GM21529 (cell line): ENCODE measurements around the gene PDE4B.
"Not testable (repeated sequence)": the region's sequence is repeated elsewhere in the genome, so short reads cannot be mapped to it uniquely, and the experiment has no call there.

Experiments
- ATAC-seq: cut with Tn5 transposase; IDR thresholded peaks from one replicate; pipeline ENCODE4 v1.9.1; 2021; ENCODE audit not compliant: unreplicated experiment

The PDE4B gene

GRCh38 chr1:65990161-65990560 lies 197.5 kb downstream of the PDE4B start:
- ATAC-seq = no peak

DNA sequence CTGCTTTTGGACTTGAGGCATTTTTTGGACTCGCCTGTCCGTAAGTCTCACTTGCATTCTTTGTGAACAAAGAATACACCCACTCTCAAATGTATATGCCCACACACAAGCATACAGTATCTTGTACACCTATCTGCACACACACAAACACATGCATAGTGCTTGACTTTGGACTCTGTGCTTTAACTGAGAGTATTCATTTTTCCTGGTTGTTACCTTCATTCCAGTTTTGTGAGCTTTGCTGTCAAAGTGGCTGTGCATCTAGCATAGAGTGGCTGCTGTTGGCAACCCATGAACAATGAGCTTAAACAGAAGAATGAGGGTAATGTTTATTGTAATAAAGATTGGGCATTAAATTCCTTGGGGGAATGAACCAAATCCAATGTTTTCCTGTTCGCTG lies 199.0 kb downstream of the PDE4B start:
- ATAC-seq = no peak

DNA sequence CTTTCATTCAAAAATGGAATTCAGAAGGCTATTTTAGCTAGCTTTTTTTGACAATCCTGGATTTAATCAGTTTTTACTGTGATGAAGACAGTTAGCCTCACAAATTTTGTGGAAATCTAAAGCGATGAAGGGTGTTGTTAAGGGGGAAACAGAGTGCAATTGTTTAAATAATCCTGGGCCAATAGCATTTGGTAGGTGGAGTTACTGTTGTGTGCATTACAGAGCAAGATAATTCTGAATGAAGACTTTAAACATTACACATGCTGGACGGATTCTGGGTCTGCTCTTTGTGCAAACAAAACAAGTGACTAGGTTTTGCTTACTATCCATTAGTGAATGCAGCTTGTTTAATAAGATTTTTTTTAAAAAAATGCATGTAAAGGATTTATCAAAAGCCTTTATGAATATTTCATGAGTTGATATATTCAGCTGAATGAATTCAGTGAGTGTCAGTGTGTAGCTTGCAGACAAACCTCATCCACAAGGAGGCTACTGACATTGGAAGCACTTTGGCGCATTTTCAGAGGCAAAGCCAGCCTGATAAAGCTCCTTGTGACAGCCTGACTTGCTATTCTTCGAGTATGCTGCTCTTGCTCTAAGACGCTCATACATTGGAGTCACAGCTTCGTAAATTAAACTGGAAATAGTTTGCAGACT lies 199.6 kb downstream of the PDE4B start:
- ATAC-seq = no peak

- ATAC-seq = no peak
Observed at GRCh38 chr1:65992831-65993271, 200.2 kb downstream of the PDE4B start.

DNA sequence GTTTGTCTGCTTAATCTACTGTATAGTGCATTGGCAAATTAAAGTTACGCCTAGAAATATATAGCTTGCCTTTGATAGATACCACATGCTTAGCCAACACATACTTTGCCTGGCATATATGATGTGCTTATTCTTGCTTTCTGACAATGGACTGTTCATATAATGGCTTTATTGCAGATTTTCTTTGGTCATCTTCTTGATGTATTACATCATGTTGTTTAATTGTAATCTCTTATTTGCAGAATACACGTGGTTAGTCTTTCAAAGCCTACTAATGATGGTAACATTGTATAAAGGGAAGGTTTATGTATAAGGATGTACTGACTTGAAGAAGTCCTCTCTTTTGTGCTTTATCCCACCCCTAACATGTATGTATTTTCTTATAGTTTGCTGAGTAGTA lies 201.5 kb downstream of the PDE4B start:
- ATAC-seq = no peak

GRCh38 chr1:65995336-65995735 lies 202.6 kb downstream of the PDE4B start:
- no peak for ATAC-seq

DNA sequence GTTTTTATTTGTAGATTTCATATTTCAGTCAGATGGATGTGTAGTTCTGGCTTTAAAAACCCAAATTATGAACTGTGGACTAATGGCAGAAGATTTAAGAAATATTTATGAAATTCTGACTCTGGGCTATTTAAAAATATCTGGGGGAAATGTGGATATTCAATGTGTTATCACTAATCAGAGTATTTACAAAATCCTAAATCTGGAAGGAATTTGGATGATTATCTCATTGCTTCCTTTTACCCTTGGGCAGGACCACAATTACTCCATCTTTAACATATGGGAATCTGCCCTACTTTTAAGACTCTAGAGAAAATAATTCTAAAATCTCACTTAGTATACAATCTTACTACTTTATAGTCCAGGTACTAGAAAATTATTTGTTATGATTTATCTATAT lies 203.2 kb downstream of the PDE4B start:
- no peak for ATAC-seq

GRCh38 chr1:65997693-65998092 lies 205.0 kb downstream of the PDE4B start:
- ATAC-seq = no peak

- no peak for ATAC-seq
Observed at GRCh38 chr1:65998763-65999583, 206.3 kb downstream of the PDE4B start.

GRCh38 chr1:66000033-66000637 lies 207.4 kb downstream of the PDE4B start:
- no peak for ATAC-seq

GRCh38 chr1:66003690-66004089 lies 211.0 kb downstream of the PDE4B start:
- ATAC-seq = no peak

GRCh38 chr1:66006534-66006933 lies 213.8 kb downstream of the PDE4B start:
- ATAC-seq = not testable (repeated sequence)

- no peak for ATAC-seq
Observed at GRCh38 chr1:66012106-66012784, 219.6 kb downstream of the PDE4B start.

- no peak for ATAC-seq
Observed at GRCh38 chr1:66013371-66013770, 220.7 kb downstream of the PDE4B start.

- no peak for ATAC-seq
Observed at GRCh38 chr1:66022904-66023620, 230.4 kb downstream of the PDE4B start.

DNA sequence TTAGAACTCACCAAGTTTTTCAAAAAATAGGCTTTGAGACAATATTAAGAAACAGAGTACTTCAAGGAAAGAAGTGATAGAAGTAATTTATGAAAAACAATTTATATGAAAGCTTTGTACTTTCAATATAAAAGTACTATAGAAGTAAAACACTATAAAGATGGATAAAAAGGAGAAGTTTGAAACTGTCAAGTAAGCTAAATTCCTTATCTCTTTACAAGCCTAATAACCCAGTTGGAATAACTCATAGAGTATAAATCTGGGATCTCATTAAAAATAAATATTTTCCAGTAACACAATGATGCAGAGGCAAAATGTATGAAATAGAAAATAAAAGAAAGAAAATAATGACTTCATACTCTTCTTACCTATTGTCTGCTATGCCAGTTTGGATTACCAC lies 232.5 kb downstream of the PDE4B start:
- no peak for ATAC-seq

DNA sequence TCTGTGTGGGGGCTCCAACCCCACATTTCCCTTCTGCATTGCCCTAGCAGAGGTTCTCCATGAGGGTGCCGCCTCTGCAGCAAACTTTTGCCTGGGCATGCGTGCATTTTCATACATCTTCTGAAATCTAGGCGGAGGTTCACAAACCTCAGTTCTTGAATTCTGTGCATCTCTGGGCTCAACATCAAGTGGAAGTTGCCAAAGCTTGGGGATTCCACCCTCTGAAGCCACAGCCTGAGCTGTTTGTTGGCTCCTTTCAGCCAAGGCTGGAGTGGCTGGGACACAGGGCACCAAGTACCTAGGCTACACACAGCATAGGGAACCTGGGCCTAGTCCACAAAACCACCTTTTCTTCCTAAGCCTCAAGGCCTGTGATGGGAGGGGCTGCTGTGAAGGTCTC lies 235.3 kb downstream of the PDE4B start:
- no peak for ATAC-seq

DNA sequence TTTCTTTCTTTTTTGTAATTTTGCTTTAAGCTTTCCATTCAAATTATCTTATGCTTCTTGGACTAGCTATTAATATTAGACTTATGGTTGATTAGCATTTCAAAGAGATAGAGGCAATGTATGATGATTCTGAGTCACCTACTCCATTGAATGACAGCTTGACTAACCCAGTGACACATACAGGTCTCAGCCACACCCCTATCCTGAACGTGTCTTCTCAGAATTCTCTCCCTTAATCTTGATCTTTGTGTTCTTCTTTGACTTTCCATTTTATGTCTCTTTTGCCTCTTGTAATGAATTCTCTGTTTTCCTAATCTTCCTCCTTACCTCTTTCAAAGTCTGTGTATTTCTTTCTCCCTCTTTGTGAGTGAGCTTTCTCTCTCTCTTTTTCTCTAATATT lies 241.1 kb downstream of the PDE4B start:
- no peak for ATAC-seq

GRCh38 chr1:66035616-66036245 lies 243.0 kb downstream of the PDE4B start:
- no peak for ATAC-seq

- no peak for ATAC-seq
Observed at GRCh38 chr1:66041654-66042053, 249.0 kb downstream of the PDE4B start.
